Measurements from ENCODE around the gene GLS. TPM values are rescaled to one million over a fixed set of nuclear protein-coding genes. Genes with fewer than 3 reads are reported as not detected.
A peak's percentile ranks its signal among the peaks of the same experiment; 100 is the strongest.

Gene GLS
- 100 to 1,000 TPM in 3 of 4 donors, 10 to 100 TPM in 1; 85.4 to 219 (median 117) TPM for total RNA-seq

GRCh38 chr2:190880378-190881083, at the start of gene GLS:
TSS of gene GLS (plus strand) at chr2:190880821. CDS start at chr2:190881085, 264 bp downstream.
- peak; percentile 97 for ATAC-seq

GRCh38 chr2:190831941-190832340, 48.7 kb upstream of the GLS start:
- H3K4me1 ChIP-seq = peaks cover 0 to 9% (median 7%) of the 10 kb centered on the region in 3 donors
- 80 to 87% methylated on average over 1 to 3 of the region's 3 CpGs for WGBS, 2 donors (ENCODE audit: low coverage in 1 of 2)
- H3K9me3 ChIP-seq = no peaks in the 10 kb centered on the region
- no peaks in the 10 kb centered on the region for H3K36me3 ChIP-seq
- no peak overlapping the region for H3K27ac ChIP-seq
- H3K4me3 ChIP-seq = no peak overlapping the region
- no peak for ATAC-seq
- TF ChIP-seq, protein P1, sequence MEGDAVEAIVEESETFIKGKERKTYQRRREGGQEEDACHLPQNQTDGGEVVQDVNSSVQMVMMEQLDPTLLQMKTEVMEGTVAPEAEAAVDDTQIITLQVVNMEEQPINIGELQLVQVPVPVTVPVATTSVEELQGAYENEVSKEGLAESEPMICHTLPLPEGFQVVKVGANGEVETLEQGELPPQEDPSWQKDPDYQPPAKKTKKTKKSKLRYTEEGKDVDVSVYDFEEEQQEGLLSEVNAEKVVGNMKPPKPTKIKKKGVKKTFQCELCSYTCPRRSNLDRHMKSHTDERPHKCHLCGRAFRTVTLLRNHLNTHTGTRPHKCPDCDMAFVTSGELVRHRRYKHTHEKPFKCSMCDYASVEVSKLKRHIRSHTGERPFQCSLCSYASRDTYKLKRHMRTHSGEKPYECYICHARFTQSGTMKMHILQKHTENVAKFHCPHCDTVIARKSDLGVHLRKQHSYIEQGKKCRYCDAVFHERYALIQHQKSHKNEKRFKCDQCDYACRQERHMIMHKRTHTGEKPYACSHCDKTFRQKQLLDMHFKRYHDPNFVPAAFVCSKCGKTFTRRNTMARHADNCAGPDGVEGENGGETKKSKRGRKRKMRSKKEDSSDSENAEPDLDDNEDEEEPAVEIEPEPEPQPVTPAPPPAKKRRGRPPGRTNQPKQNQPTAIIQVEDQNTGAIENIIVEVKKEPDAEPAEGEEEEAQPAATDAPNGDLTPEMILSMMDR (IDR thresholded peaks at IDR 0.05) = no peak
- TF ChIP-seq POLR2AphosphoS5 (IDR thresholded peaks at IDR 0.05) (no peak), POLR2A (IDR thresholded peaks at IDR 0.05) (no peak), EP300 (IDR thresholded peaks at IDR 0.05) (no peak)
- no peaks in the 10 kb centered on the region for H3K27me3 ChIP-seq

More at GRCh38 chr2:190880378-190881083, at the start of gene GLS:
- TF ChIP-seq EP300 (IDR thresholded peaks at IDR 0.05) (no peak), POLR2AphosphoS5 (IDR thresholded peaks at IDR 0.05) (peak; percentile 100), POLR2A (IDR thresholded peaks at IDR 0.05) (peak; percentile 98 to 99)
- TF ChIP-seq, protein P1 (IDR thresholded peaks at IDR 0.05) = no peak
- Histone ChIP-seq H3K36me3 (no peaks in the 10 kb centered on the region), H3K4me3 (peak within 1 kb of the TSS; percentile 89 to 96), H3K27ac (peak within 1 kb of the TSS; percentile 90 to 96 (median 92)), H3K9me3 (no peaks in the 10 kb centered on the region), H3K27me3 (no peaks in the 10 kb centered on the region), H3K4me1 (peaks cover 3 to 36% (median 4%) of the 10 kb centered on the region in 3 donors)
- WGBS, 2 donors (ENCODE audit: low coverage in 1 of 2) = no CpG with 5 or more reads among the region's 56 CpGs

GRCh38 chr2:190834890-190835208, 45.8 kb upstream of the GLS start:
- TF ChIP-seq, protein P1 (IDR thresholded peaks at IDR 0.05) = no peak
- TF ChIP-seq POLR2A (IDR thresholded peaks at IDR 0.05) (no peak), POLR2AphosphoS5 (IDR thresholded peaks at IDR 0.05) (no peak), EP300 (IDR thresholded peaks at IDR 0.05) (no peak)
- 67% methylated on average over 1 of the region's 1 CpG; no CpG with 5 or more reads in 1 of the 2 donors for WGBS, 2 donors (ENCODE audit: low coverage in 1 of 2)
- Histone ChIP-seq H3K27ac (no peak overlapping the region), H3K9me3 (no peaks in the 10 kb centered on the region), H3K36me3 (no peaks in the 10 kb centered on the region), H3K4me3 (no peak overlapping the region), H3K4me1 (peaks cover 0 to 9% (median 7%) of the 10 kb centered on the region in 3 donors), H3K27me3 (no peaks in the 10 kb centered on the region)
- no peak for ATAC-seq

- Histone ChIP-seq H3K4me3 (no peak overlapping the region), H3K27ac (no peak overlapping the region), H3K36me3 (no peaks in the 10 kb centered on the region), H3K4me1 (peaks cover 0 to 9% (median 7%) of the 10 kb centered on the region in 3 donors), H3K9me3 (no peaks in the 10 kb centered on the region), H3K27me3 (no peaks in the 10 kb centered on the region)
- peak; percentile 92 for ATAC-seq
- WGBS, 2 donors (ENCODE audit: low coverage in 1 of 2) = 82 to 86% methylated on average over 2 to 3 of the region's 3 CpGs
- TF ChIP-seq EP300 (IDR thresholded peaks at IDR 0.05) (no peak), POLR2A (IDR thresholded peaks at IDR 0.05) (no peak), POLR2AphosphoS5 (IDR thresholded peaks at IDR 0.05) (no peak)
- TF ChIP-seq, protein P1 (IDR thresholded peaks at IDR 0.05) = no peak
These were observed 45.2 kb upstream of the GLS start for GRCh38 chr2:190835303-190835930.
